Right renal pelvis (tissue), 4 donors: ENCODE measurements around the gene ANKRD13A. TPM values are rescaled to one million over a fixed set of nuclear protein-coding genes. Genes with fewer than 3 reads are reported as not detected.
"Not testable (repeated sequence)": the region's sequence is repeated elsewhere in the genome, so short reads cannot be mapped to it uniquely, and the experiment has no call there.

ENCODE experiments used
- DNase-seq, 4 donors: peaks; one replicate each; pipeline ENCODE4 v3.0.0-alpha.2; 2013; ENCODE audit warnings: low read depth in 4 of 4, low spot score in 3 of 4, missing footprints in 1 of 4
- polyA plus RNA-seq, 4 donors: library from polyadenylated mRNA; unstranded; fragments of 120-200 nt; gene quantifications; one replicate each; pipeline ENCODE4 v1.2.1, GENCODE V29; 2013; ENCODE audit not compliant: insufficient read length in 4 of 4

The ANKRD13A gene
- polyA plus RNA-seq, 4 donors = 37.0 to 44.3 (median 40.0) TPM

GRCh38 chr12:110005319-110005973 is 6.2 kb downstream of the ANKRD13A start:
- DNase-seq = no peak

GRCh38 chr12:110006115-110006514 is 6.9 kb downstream of the ANKRD13A start:
- no peak for DNase-seq

GRCh38 chr12:110007881-110008280 is 8.7 kb downstream of the ANKRD13A start:
- no peak for DNase-seq

DNA sequence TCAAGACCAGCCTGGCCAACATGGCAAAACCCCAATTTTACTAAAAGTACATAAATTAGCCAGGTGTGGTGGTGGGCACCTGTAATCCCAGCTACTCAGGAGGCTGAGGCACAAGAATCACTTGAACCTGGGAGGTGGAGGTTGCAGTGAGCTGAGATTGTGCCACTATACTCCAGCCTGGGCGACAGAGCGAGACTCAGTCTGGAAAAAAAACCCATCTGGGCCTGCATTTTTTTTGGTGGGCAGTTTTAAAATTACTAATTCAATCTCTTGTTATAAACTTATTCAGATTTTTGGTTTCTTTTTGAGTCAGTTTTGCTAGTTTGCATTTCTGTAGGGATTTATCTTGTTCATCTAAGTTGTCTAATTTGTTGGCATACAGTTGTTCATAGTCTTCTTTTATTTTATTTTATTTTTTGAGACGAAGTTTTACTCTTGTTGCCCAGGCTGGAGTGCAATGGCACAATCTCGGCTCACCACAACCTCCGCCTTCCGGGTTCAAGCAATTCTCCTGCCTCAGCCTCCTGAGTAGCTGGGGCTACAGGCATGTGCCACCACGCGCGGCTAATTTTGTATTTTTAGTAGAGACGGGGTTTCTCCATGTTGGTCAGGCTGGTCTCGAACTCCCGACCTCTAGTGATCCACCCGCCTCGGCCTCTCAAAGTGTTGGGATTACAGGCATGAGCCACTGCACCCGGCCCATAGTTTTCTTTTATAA is 9.6 kb downstream of the ANKRD13A start:
- DNase-seq = not testable (repeated sequence)

DNA sequence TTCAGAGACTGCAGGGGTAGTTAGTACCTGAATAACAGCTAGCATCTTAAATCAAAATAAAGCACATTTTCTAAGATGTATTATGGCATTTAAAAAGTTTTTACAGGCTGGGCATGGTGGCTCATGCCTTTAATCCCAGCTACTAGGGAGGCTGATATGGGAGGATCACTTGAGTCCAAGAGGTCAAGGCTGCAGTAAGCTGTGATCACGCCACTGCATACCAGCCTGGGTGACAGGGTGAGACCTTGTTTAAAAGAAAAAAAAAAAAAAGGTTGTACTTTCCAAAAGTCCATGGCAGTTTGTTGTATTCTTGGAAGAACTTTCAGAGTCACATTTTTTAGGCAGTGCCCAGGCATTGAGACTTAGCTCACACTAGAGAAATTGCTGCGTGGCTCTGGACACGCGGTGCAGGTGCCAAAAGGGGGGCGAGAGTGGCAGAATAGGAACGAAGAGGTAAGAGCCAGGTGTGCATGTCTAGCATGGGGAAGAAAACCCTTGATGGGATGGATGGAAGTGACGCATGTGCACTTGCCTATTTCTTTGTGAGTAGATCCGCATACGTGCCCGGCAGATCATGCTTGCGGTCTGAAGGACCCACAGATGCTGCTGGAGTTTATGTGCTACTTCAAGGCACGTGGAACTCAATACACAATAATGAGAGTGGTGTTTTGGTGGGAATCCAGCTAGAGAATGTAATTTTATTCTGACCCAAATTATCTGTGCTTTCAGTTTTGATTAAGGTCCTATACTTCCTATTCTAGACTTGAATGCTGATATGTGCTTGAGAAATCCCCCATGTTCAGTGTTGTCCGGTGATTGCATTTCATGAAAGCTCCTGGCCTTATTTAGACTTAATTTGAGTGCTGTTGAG is 11.9 kb downstream of the ANKRD13A start:
- no peak for DNase-seq

GRCh38 chr12:110012137-110012536 is 12.9 kb downstream of the ANKRD13A start:
- DNase-seq = no peak

DNA sequence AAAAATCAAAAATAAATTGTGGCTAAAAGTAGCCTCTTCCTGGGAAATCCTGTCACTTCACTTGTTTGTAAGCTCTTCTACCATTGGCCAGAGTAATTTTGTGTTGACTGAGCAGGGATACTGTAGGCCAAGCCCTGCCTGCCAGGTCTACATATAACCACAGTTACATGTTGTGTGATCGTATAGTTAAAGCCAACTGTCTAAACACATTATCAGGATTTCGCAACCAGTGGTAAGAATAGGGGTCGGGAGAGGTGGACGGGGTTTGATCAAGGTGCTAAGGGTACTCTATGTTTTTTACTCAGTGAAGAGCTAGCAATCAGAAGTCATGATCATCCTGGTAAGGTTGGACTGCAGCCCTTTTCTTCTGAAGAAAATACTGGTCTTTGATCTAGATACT is 13.4 kb downstream of the ANKRD13A start:
- DNase-seq = no peak

GRCh38 chr12:110015132-110015531 is 15.9 kb downstream of the ANKRD13A start:
- DNase-seq = no peak

DNA sequence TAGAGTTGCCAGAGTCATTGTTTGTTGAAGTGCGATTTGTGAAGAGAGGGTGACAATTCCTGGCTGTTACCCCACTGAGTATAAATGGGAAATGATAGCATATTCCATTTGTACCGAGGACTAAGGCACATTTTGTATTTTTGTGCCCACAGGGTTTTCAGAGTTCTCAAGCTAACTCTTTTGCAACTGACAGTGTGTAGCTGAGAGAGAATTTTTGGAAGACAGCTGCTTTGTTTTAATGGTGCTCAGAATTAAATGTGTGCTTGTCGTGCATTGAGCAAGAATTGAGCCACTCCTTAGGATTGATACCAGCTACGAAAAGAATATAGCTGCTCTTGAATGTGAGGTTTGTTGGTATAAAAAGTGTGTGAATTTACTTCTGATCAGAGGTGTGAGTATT is 21.7 kb downstream of the ANKRD13A start:
- no peak for DNase-seq

GRCh38 chr12:110023059-110023980 is 24.1 kb downstream of the ANKRD13A start:
- DNase-seq = no peak

DNA sequence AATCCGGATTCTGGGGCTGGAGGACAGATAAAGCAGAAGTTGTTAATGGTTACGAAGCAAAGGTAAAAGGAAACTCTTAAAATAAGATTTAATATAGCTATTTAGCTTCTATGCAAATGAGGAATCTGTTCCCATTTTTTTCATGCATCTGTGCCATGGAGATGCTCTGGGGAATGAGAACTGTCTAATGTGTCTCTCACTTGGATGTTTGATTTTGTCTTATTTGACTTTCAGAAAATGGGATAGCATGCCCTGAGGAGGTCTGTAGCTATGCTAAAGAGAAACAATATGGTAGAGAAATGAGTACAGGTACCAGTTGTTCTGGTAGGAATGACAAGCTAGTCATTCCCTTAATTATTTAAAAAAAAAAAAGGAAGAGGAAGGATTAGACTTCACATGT is 24.8 kb downstream of the ANKRD13A start:
- DNase-seq = no peak

DNA sequence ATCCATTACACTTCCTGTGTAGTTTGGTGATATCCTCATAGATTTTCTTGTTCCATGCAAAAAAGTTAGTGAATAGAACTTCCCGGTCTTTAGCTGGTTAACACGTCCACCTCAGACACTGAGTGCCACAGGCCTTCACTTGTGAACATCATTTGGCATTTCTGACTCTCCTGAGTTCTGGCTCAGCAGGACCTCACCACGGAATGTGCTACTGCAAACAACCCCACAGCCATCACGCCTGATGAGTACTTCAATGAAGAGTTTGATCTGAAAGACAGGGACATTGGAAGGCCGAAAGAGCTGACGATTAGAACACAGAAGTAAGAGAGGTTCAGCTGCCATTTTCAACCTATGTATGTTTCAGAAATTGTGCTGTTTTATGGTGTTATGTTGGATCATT is 29.1 kb downstream of the ANKRD13A start:
- DNase-seq = no peak

- DNase-seq = no peak
These were observed 30.1 kb downstream of the ANKRD13A start for GRCh38 chr12:110029290-110029815.

DNA sequence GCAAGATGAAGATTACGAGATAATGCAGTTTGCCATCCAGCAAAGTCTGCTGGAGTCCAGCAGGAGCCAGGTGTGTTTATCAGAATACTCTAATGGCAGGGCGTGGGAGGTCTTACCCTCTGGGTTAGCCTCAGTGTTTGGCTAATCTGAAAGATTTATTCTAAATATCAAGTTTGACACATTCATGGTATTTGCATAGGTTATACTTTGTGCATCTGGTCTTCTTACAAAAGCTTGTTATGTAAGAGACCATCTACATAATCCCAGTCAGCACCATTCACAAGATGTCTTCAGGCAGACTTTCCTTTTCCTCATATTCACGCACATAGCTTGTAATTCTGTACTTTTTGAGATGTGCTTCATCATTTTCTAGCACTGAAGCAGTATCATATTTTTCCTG is 34.7 kb downstream of the ANKRD13A start:
- DNase-seq = no peak

DNA sequence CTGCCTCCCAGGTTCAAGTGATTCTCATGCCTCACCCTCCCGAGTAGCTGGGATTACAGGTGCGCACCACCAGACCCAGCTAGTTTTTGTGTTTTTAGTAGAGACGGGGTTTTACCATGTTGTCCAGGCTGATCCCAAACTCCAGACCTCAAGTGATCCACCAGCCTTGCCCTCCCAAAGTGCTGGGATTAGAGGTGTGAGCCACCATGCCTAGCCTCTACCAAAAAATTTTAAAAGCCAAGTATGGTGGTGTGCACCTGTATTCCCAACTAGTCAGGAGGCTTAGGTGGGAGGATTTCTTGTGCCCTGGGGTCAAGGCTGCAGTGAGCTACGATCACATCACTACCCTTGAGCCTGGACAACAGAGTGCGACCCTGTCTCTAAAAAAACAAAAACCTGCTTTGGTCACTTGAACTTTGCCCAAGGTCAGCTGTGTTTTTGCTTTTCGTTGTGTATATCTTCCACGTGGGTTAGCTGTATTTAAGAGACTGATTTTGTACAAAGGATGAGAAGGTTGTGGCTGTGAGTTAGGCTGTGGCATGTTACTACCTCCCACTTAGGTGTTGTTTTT is 36.4 kb downstream of the ANKRD13A start:
- DNase-seq = no peak

DNA sequence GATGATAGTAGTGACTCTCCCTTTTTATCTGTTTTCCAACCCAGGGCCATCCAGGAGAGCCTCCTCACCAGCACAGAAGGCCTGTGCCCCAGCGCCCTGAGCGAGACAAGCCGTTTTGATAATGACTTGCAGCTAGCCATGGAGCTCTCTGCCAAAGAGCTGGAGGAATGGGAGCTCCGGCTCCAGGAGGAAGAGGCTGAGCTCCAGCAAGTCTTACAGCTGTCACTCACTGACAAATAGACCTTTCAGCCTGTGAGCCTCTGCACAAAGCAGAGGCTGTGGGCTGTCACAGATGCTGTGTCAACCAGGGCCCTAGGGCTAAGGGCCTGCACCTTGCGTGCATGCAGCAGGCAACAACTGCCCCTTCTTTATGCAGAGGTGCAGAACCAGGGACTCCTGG is 38.1 kb downstream of the ANKRD13A start:
- no peak for DNase-seq

DNA sequence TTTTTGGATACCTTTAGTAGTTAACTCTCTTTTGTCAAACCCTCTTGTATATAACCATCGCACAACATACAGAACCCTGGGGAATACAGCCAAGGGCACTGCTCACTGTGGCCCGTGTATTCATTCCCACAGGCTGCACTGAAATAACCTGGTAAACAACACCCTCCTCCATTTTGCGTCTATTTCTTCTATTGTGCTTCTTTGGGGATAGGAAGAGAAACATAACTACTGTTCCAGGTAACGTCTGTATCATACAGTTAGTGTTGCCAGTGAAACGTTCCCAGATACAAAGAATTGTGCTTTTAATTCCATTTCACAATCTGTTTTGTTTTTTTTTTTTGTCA is 39.5 kb downstream of the ANKRD13A start:
- DNase-seq = no peak

DNA sequence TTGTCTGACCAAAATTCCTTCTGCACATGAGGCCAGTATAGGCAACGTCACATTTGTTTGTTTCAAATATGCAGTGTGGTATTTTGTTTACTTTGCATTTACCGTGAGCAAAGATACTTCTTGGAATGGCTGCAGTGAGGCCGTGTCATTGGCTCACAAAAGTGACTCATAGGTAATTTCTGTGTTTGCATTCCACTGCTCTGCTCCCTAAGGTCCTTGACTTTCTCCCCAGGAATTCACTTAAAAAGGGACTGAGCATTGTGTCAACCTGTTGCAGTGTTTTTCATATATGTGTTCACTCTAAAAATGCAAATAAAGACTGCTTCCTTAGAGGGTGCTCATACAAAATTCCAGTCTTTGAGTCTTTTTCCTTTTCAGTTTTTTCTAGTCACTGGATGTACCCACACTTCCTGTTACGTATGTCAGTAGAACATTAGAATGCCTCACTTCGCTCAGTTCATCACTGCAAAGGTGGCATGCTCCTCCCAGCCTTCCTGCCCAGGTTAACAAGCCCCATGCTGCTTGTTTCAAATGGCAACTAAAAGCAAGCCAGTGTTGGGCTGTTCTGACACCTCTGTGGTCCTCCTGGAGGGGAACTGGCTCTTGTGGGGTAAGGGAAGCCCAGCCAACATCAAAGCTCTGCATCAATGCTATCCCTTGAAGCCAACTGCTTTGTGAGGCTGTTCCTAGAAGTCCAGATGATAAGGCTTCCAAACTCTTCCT is 40.0 kb downstream of the ANKRD13A start:
- DNase-seq = no peak

DNA sequence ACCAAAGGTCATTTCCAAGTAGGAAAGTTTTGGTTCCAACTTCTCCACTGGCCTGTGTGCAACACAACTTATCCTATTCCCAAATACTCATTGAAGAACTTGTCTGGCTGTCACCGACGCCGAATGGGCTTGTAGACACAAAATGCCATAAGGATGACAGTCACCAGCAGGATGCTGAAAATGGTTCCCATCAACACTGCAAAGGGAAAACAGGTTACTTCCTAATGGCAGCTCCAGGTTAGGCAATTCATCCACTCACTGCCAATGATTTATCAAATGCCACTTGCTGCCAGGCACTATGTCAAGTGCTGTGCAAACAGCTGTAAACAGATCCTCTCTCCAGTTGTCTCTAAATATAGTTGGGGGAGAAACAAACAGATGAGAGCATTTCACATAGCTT is 43.0 kb downstream of the ANKRD13A start:
- DNase-seq = no peak
